ENCODE data around the gene NEU4. TPM values are rescaled to one million over a fixed set of nuclear protein-coding genes. Genes with fewer than 3 reads are reported as not detected.

The NEU4 gene
- total and polyA plus RNA-seq, 9 of the 15 experiments (the other 6 are each of a cell fraction or from before 2014, with no cell fraction given), result 0.01 to 0.40 TPM; not detected in 7

DNA sequence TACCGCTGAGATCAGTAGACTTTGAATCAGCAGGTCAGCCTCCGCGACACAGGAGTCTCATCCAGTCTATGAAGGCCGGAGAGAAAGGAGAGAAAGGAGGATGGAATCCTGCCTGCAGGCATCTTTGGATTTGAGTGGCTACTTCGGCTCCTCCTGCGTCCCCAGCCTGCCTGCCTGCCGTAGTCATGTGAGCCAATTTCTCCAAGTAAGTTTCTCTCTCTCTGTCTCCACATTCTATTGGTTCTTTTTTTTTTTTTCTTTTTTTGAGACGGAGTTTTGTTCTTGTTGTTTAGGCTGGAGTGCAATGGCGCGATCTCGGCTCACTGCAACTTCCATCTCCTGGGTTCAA, 33.0 kb downstream of the NEU4 start (continued):
- no peak for TF ChIP-seq ZNF445 (CRISPR knock-in tag; IDR thresholded peaks at IDR 0.05; ENCODE audit: low read depth)
- TF ChIP-seq ZNF764 (CRISPR knock-in tag; IDR thresholded peaks at IDR 0.05; ENCODE audit: low read depth), result no peak
- no peak for TF ChIP-seq NCOA4 (IDR thresholded peaks at IDR 0.05; ENCODE audit: partially characterized antibody)
- no peak for TF ChIP-seq CBFB (CRISPR knock-in tag; IDR thresholded peaks at IDR 0.05)

DNA sequence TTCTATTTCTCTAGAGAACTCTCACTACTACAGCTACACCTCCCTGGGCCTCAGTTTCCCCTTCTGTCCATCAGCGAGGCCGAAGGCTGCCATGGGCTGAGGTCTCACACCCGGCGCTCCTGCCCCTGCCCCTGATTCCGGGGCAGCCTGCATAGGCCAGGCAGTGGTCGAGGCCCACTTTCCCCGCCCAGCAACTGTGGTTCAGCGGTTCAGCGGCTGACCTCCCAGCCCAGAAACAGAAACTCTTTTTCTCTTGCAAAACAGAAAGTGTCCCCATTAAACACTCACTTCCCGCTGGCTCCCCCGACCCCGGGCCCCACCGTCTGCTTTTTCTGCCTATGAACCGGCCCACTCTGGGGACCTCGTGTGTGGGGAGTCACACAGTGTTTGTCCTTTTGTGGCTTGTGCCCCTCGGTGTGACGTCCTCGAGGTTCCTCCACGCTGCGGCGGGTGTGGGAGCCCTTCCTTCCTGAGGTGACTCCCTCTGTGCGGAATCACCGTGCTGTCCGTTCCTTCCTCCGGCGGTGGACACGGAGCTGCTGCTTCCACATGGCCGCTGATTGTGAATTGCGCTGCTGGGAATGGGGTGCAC, 33.7 kb downstream of the NEU4 start:
- CTCF ChIA-PET (ENCODE audit: low intra/inter-chr PET ratio), result no interaction called here
- Histone ChIP-seq H4K20me1 (replicated peaks; ENCODE audit: control insufficient read depth, insufficient read depth, low read length) (no peaks in the 10 kb centered on the region), H3K9ac (ENCODE audit: insufficient read depth in 1 of 2, low read depth in 2 of 2, low read length in 2 of 2) (peak overlapping the region in 1 of 2 experiments; percentile 68; a peak in 2 of 4 replicates), H3K4me1 (replicated peaks in 1 of 2; ENCODE audit: control insufficient read depth in 2 of 2, insufficient read depth in 2 of 2, low read length in 2 of 2) (peaks cover 8 to 39% of the 10 kb centered on the region in 2 experiments), H3K79me2 (ENCODE audit: control insufficient read depth, insufficient read depth, low read length) (peaks cover 15% of the 10 kb centered on the region; the same call in 2 of the 3 replicates), H3K27me3 (ENCODE audit: control insufficient read depth in 2 of 2, insufficient read depth in 2 of 2, low read length in 2 of 2) (no peaks in the 10 kb centered on the region), H2AFZ (ENCODE audit: low read depth, low read length) (peak overlapping the region; percentile 59), H3K4me2 (ENCODE audit: insufficient read depth, low read length) (no peak overlapping the region), H3K9me1 (ENCODE audit: control insufficient read depth, insufficient read depth, low read length) (no peaks in the 10 kb centered on the region), H3K27ac (ENCODE audit: extremely low read depth, low read depth, low read length) (peak overlapping the region; percentile 54; the same call in 1 of the 3 replicates), H3K9me3 (replicated peaks; ENCODE audit: control insufficient read depth, insufficient read depth, low read depth, low read length) (no peaks in the 10 kb centered on the region), H3K4me3 (no peak overlapping the region), H3K36me3 (ENCODE audit: control insufficient read depth, insufficient read depth, low read length) (no peaks in the 10 kb centered on the region)
- ATAC-seq (no peak), FAIRE-seq (no peak), DNase-seq (ENCODE audit: extremely low read depth in 1 of 4, low spot score in 3 of 4) (no peak)
- intact Hi-C loops (cut with micrococcal nuclease) (no loop called here), in situ Hi-C loops (cut with MboI) (no loop called here)
- POLR2A ChIA-PET, result no interaction called here
- no TSS peak for BruUV-seq (replicated peaks)
- WGBS (ENCODE audit: insufficient coverage, low coverage, missing lambda C conversion rate), result 40% methylated on average over 3 of the region's 29 CpGs
- TF ChIP-seq FOXJ2 (tag; IDR thresholded peaks at IDR 0.05) (no peak), RBM34 (IDR thresholded peaks at IDR 0.05; ENCODE audit: borderline replicate concordance, insufficient read depth, low read length) (no peak)
- TF ChIP-seq, protein P1, sequence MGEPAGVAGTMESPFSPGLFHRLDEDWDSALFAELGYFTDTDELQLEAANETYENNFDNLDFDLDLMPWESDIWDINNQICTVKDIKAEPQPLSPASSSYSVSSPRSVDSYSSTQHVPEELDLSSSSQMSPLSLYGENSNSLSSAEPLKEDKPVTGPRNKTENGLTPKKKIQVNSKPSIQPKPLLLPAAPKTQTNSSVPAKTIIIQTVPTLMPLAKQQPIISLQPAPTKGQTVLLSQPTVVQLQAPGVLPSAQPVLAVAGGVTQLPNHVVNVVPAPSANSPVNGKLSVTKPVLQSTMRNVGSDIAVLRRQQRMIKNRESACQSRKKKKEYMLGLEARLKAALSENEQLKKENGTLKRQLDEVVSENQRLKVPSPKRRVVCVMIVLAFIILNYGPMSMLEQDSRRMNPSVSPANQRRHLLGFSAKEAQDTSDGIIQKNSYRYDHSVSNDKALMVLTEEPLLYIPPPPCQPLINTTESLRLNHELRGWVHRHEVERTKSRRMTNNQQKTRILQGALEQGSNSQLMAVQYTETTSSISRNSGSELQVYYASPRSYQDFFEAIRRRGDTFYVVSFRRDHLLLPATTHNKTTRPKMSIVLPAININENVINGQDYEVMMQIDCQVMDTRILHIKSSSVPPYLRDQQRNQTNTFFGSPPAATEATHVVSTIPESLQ (CRISPR knock-in tag; IDR thresholded peaks at IDR 0.05), result no peak

Measured in K562 (cell line).